ENCODE measurements around the gene ATXN7L1. TPM values are rescaled to one million over a fixed set of nuclear protein-coding genes. Genes with fewer than 3 reads are reported as not detected.

The ATXN7L1 gene
- total RNA-seq, 1 donor from 2014 or later, result 12.6 TPM

- H3K36me3 Mint-ChIP-seq (ENCODE audit: unreplicated experiment), result peaks cover 3% of the 10 kb centered on the region
- peak overlapping the region; percentile 15 for H3K27ac Mint-ChIP-seq (ENCODE audit: unreplicated experiment)
- H3K4me3 Mint-ChIP-seq (ENCODE audit: unreplicated experiment), result no peak overlapping the region
- H3K9me3 Mint-ChIP-seq (ENCODE audit: unreplicated experiment), result peaks cover 13% of the 10 kb centered on the region
- TF ChIP-seq CTCF (IDR thresholded peaks at IDR 0.05), result peak; percentile 10
- no peak for DNase-seq (ENCODE audit: extremely low spot score, unreplicated experiment)
- H3K27me3 Mint-ChIP-seq (ENCODE audit: unreplicated experiment), result no peaks in the 10 kb centered on the region
- peaks cover 11% of the 10 kb centered on the region for H3K4me1 Mint-ChIP-seq (ENCODE audit: unreplicated experiment)
Measured at GRCh38 chr7:105580022-105580740, 296.2 kb downstream of the ATXN7L1 start.

- DNase-seq (ENCODE audit: extremely low spot score, unreplicated experiment), result no peak
Measured at GRCh38 chr7:105578496-105578895, 297.9 kb downstream of the ATXN7L1 start.

GRCh38 chr7:105577251-105577650 is 299.1 kb downstream of the ATXN7L1 start:
- no peak for DNase-seq (ENCODE audit: extremely low spot score, unreplicated experiment)
- Mint-ChIP-seq H3K27me3 (ENCODE audit: unreplicated experiment) (no peaks in the 10 kb centered on the region), H3K4me1 (ENCODE audit: unreplicated experiment) (peaks cover 11% of the 10 kb centered on the region), H3K27ac (ENCODE audit: unreplicated experiment) (no peak overlapping the region), H3K4me3 (ENCODE audit: unreplicated experiment) (no peak overlapping the region), H3K9me3 (ENCODE audit: unreplicated experiment) (no peaks in the 10 kb centered on the region), H3K36me3 (ENCODE audit: unreplicated experiment) (no peaks in the 10 kb centered on the region)
- TF ChIP-seq CTCF (IDR thresholded peaks at IDR 0.05), result no peak

More at GRCh38 chr7:105578496-105578895, 297.9 kb downstream of the ATXN7L1 start:
- Mint-ChIP-seq H3K36me3 (ENCODE audit: unreplicated experiment) (no peaks in the 10 kb centered on the region), H3K4me3 (ENCODE audit: unreplicated experiment) (no peak overlapping the region), H3K4me1 (ENCODE audit: unreplicated experiment) (peaks cover 11% of the 10 kb centered on the region), H3K9me3 (ENCODE audit: unreplicated experiment) (peaks cover 4% of the 10 kb centered on the region), H3K27me3 (ENCODE audit: unreplicated experiment) (no peaks in the 10 kb centered on the region), H3K27ac (ENCODE audit: unreplicated experiment) (no peak overlapping the region)
- no peak for TF ChIP-seq CTCF (IDR thresholded peaks at IDR 0.05)

GRCh38 chr7:105571891-105572290 is 304.5 kb downstream of the ATXN7L1 start:
- no peaks in the 10 kb centered on the region for H3K27me3 Mint-ChIP-seq (ENCODE audit: unreplicated experiment)
- H3K4me3 Mint-ChIP-seq (ENCODE audit: unreplicated experiment), result no peak overlapping the region
- H3K36me3 Mint-ChIP-seq (ENCODE audit: unreplicated experiment), result peaks cover 11% of the 10 kb centered on the region
- H3K4me1 Mint-ChIP-seq (ENCODE audit: unreplicated experiment), result no peaks in the 10 kb centered on the region
- no peak overlapping the region for H3K27ac Mint-ChIP-seq (ENCODE audit: unreplicated experiment)
- no peak for DNase-seq (ENCODE audit: extremely low spot score, unreplicated experiment)
- H3K9me3 Mint-ChIP-seq (ENCODE audit: unreplicated experiment), result no peaks in the 10 kb centered on the region
- no peak for TF ChIP-seq CTCF (IDR thresholded peaks at IDR 0.05)

- H3K4me1 Mint-ChIP-seq (ENCODE audit: unreplicated experiment), result no peaks in the 10 kb centered on the region
- peaks cover 25% of the 10 kb centered on the region for H3K36me3 Mint-ChIP-seq (ENCODE audit: unreplicated experiment)
- no peaks in the 10 kb centered on the region for H3K27me3 Mint-ChIP-seq (ENCODE audit: unreplicated experiment)
- no peak overlapping the region for H3K4me3 Mint-ChIP-seq (ENCODE audit: unreplicated experiment)
- TF ChIP-seq CTCF (IDR thresholded peaks at IDR 0.05), result no peak
- DNase-seq (ENCODE audit: extremely low spot score, unreplicated experiment), result no peak
- no peaks in the 10 kb centered on the region for H3K9me3 Mint-ChIP-seq (ENCODE audit: unreplicated experiment)
- no peak overlapping the region for H3K27ac Mint-ChIP-seq (ENCODE audit: unreplicated experiment)
Measured at GRCh38 chr7:105567821-105568220, 308.6 kb downstream of the ATXN7L1 start.
